ENCODE measurements around the gene MTIF3.

The MTIF3 gene

GRCh38 chr13:27489456-27489855 is 39.1 kb upstream of the MTIF3 start:
- H3K9me2 ChIP-seq (replicated peaks; ENCODE audit: insufficient read depth, low read length): no peaks in the 10 kb centered on the region
- H3K36me3 ChIP-seq (ENCODE audit: low read length): no peaks in the 10 kb centered on the region
- no peak overlapping the region for H3K4me3 ChIP-seq (ENCODE audit: insufficient read depth, low read length, poor library complexity, severe bottlenecking)
- no peaks in the 10 kb centered on the region for H4K20me1 ChIP-seq (ENCODE audit: low read depth, low read length)
- no peak overlapping the region for H3K27ac ChIP-seq (ENCODE audit: low read depth, low read length)
- no peaks in the 10 kb centered on the region for H3F3A ChIP-seq (ENCODE audit: insufficient read depth)
- no peaks in the 10 kb centered on the region for H3K79me2 ChIP-seq (ENCODE audit: insufficient read depth, low read length)
- no peak for TF ChIP-seq CTCF (IDR thresholded peaks at IDR 0.05; ENCODE audit: insufficient read depth, low read length, poor library complexity, severe bottlenecking)
- no peak for TF ChIP-seq EZH2phosphoT487 (conservative IDR thresholded peaks at IDR 0.05; ENCODE audit: low read length)
- no peak overlapping the region for H3K9ac ChIP-seq (ENCODE audit: low read length)
- H3K4me2 ChIP-seq (ENCODE audit: low read depth, low read length, poor library complexity, severe bottlenecking): no peak overlapping the region
- no peaks in the 10 kb centered on the region for H3K27me3 ChIP-seq (ENCODE audit: low read length)
- H2AFZ ChIP-seq (ENCODE audit: low read depth, low read length, severe bottlenecking): no peak overlapping the region
- no peaks in the 10 kb centered on the region for H3K9me3 ChIP-seq (ENCODE audit: insufficient read depth, low read length)

GRCh38 chr13:27487776-27488175 is 37.4 kb upstream of the MTIF3 start:
- Histone ChIP-seq H3K27me3 (ENCODE audit: low read length) (no peaks in the 10 kb centered on the region), H4K20me1 (ENCODE audit: low read depth, low read length) (no peaks in the 10 kb centered on the region), H3K27ac (ENCODE audit: low read depth, low read length) (no peak overlapping the region), H3F3A (ENCODE audit: insufficient read depth) (no peaks in the 10 kb centered on the region), H3K79me2 (ENCODE audit: insufficient read depth, low read length) (no peaks in the 10 kb centered on the region), H2AFZ (ENCODE audit: low read depth, low read length, severe bottlenecking) (no peak overlapping the region), H3K9ac (ENCODE audit: low read length) (no peak overlapping the region), H3K9me3 (ENCODE audit: insufficient read depth, low read length) (no peaks in the 10 kb centered on the region), H3K36me3 (ENCODE audit: low read length) (no peaks in the 10 kb centered on the region), H3K9me2 (replicated peaks; ENCODE audit: insufficient read depth, low read length) (no peaks in the 10 kb centered on the region), H3K4me3 (ENCODE audit: insufficient read depth, low read length, poor library complexity, severe bottlenecking) (no peak overlapping the region), H3K4me2 (ENCODE audit: low read depth, low read length, poor library complexity, severe bottlenecking) (no peak overlapping the region)
- TF ChIP-seq EZH2phosphoT487 (conservative IDR thresholded peaks at IDR 0.05; ENCODE audit: low read length) (no peak), CTCF (IDR thresholded peaks at IDR 0.05; ENCODE audit: insufficient read depth, low read length, poor library complexity, severe bottlenecking) (no peak)

GRCh38 chr13:27483421-27483820 is 33.1 kb upstream of the MTIF3 start:
- H2AFZ ChIP-seq (ENCODE audit: low read depth, low read length, severe bottlenecking): no peak overlapping the region
- no peaks in the 10 kb centered on the region for H3K9me2 ChIP-seq (replicated peaks; ENCODE audit: insufficient read depth, low read length)
- no peaks in the 10 kb centered on the region for H4K20me1 ChIP-seq (ENCODE audit: low read depth, low read length)
- no peaks in the 10 kb centered on the region for H3K27me3 ChIP-seq (ENCODE audit: low read length)
- H3K4me3 ChIP-seq (ENCODE audit: insufficient read depth, low read length, poor library complexity, severe bottlenecking): no peak overlapping the region
- no peak overlapping the region for H3K4me2 ChIP-seq (ENCODE audit: low read depth, low read length, poor library complexity, severe bottlenecking)
- no peaks in the 10 kb centered on the region for H3K36me3 ChIP-seq (ENCODE audit: low read length)
- H3K27ac ChIP-seq (ENCODE audit: low read depth, low read length): no peak overlapping the region
- H3K79me2 ChIP-seq (ENCODE audit: insufficient read depth, low read length): no peaks in the 10 kb centered on the region
- H3F3A ChIP-seq (ENCODE audit: insufficient read depth): no peaks in the 10 kb centered on the region
- no peaks in the 10 kb centered on the region for H3K9me3 ChIP-seq (ENCODE audit: insufficient read depth, low read length)
- H3K9ac ChIP-seq (ENCODE audit: low read length): no peak overlapping the region
- TF ChIP-seq EZH2phosphoT487 (conservative IDR thresholded peaks at IDR 0.05; ENCODE audit: low read length) (no peak), CTCF (IDR thresholded peaks at IDR 0.05; ENCODE audit: insufficient read depth, low read length, poor library complexity, severe bottlenecking) (no peak)
